CD4-positive, alpha-beta memory T cell (primary cell): Measurements from ENCODE around the gene SPP1. TPM values are rescaled to one million over a fixed set of nuclear protein-coding genes. Genes with fewer than 3 reads are reported as not detected.
A peak's percentile ranks its signal among the peaks of the same experiment; 100 is the strongest.

Source experiments
- CTCF ChIA-PET: fragments of 350-600 bp; sonication (Branson Sonifier 250); formaldehyde crosslinking; loops from one replicate; lab custom pipeline; 2021; ENCODE audit warnings: inconsistent platforms; ENCODE audit not compliant: partially characterized antibody; lab: Charles Lee
- POLR2A ChIA-PET: fragments of 350-600 bp; sonication (Branson Sonifier 250); formaldehyde crosslinking; loops from one replicate; lab custom pipeline; 2021; ENCODE audit not compliant: partially characterized antibody; lab: Charles Lee
- DNase-seq, 5 donors: peaks; one replicate each; pipeline versions ENCODE4 v3.0.0 to v3.0.0-alpha.2; 2020 to 2022; ENCODE audit warnings: mixed read lengths in 1 of 5
- H3K27ac ChIP-seq: one replicate; pipeline ENCODE4 v1.7.0; 2013; ENCODE audit warnings: low read depth, low read length
- H3K27me3 ChIP-seq: 2 replicates; pipeline ENCODE4 v1.7.0; 2013; ENCODE audit warnings: mild to moderate bottlenecking, low read length, moderate library complexity; ENCODE audit not compliant: insufficient read depth
- H3K36me3 ChIP-seq: 2 replicates; pipeline ENCODE4 v1.7.0; 2013; ENCODE audit warnings: mild to moderate bottlenecking, low read length, moderate library complexity; ENCODE audit not compliant: insufficient read depth
- H3K4me1 ChIP-seq: 2 replicates; pipeline ENCODE4 v1.7.0; 2013; ENCODE audit warnings: mild to moderate bottlenecking, low read length, moderate library complexity; ENCODE audit not compliant: insufficient read depth
- H3K4me3 ChIP-seq, 2 donors: one replicate each; pipeline ENCODE4 v1.7.0; 2013; ENCODE audit warnings: low read length in 2 of 2, mild to moderate bottlenecking in 1 of 2
- H3K9me3 ChIP-seq, 2 donors: one replicate each; pipeline ENCODE4 v1.7.0; 2013; ENCODE audit warnings: low read length in 2 of 2, control low read depth in 1 of 2; ENCODE audit not compliant: control insufficient read depth in 1 of 2
- H3K27ac Mint-ChIP-seq, 7 donors: one replicate each; pipeline ENCODE4 v1.8.0; 2020 to 2021; ENCODE audit warnings: mixed read lengths in 7 of 7, mild to moderate bottlenecking in 6 of 7, inconsistent platforms in 3 of 7, moderate library complexity in 3 of 7
- H3K27me3 Mint-ChIP-seq, 2 donors: one replicate each; pipeline ENCODE4 v1.8.0; 2020 to 2021; ENCODE audit warnings: mixed read lengths in 2 of 2
- H3K36me3 Mint-ChIP-seq, 2 donors: one replicate each; pipeline ENCODE4 v1.8.0; 2020 to 2021; ENCODE audit warnings: mixed read lengths in 2 of 2, inconsistent platforms in 1 of 2, mild to moderate bottlenecking in 1 of 2
- H3K4me1 Mint-ChIP-seq, 4 donors: one replicate each; pipeline ENCODE4 v1.8.0; 2020 to 2021; ENCODE audit warnings: mixed read lengths in 4 of 4, mild to moderate bottlenecking in 1 of 4
- H3K4me3 Mint-ChIP-seq, 8 donors: one replicate each; pipeline ENCODE4 v1.8.0; 2020 to 2021; ENCODE audit warnings: mixed read lengths in 8 of 8, mild to moderate bottlenecking in 7 of 8, moderate library complexity in 6 of 8, inconsistent platforms in 3 of 8
- H3K9me3 Mint-ChIP-seq, 8 donors: one replicate each; pipeline ENCODE4 v1.8.0; 2020 to 2021; ENCODE audit warnings: mixed read lengths in 8 of 8, mild to moderate bottlenecking in 5 of 8, inconsistent platforms in 3 of 8, moderate library complexity in 1 of 8
- intact Hi-C: fragments of 100-400 bp; cut with micrococcal nuclease; formaldehyde crosslinking; loops from one replicate; pipeline ENCODE4 v1.15.1; 2023
- polyA plus RNA-seq, 2 donors: library from polyadenylated mRNA; unstranded; fragments of 300-500 nt; fragmentation: Illumina TruSeq; gene quantifications; one replicate each; pipeline ENCODE4 v1.2.3, GENCODE V29; 2021
- total RNA-seq, 2 experiments: library from RNA; stranded (reverse); gene quantifications; one replicate each; pipeline ENCODE4 v1.2.3, GENCODE V29; 2021

Gene SPP1
- total and polyA plus RNA-seq, 4 experiments from 2014 or later: 15.5 to 19.9 TPM; not detected in 2

DNA sequence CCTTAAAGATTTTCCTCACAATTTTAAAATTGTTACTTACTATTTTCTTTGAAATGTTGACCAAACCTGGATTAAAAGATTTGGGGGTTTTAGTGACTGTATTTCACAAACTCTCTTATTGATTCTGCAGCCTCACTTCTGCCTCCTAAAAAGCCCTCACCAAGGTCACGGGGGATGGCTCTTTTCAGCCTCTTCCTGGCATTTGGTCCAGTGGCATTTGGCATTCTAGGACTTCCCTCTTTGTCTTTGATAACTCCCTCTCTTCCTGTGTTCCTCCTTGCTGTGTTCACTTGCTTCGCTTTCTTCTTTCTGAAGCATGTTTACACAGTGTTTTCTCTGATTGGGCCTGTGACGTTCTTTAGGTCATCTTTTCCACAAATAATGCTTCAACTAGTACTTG is 53.4 kb downstream of the SPP1 start:
- peaks cover 3 to 15% (median 9%) of the 10 kb centered on the region in 8 donors for H3K9me3 Mint-ChIP-seq
- no peaks in the 10 kb centered on the region for H3K36me3 ChIP-seq
- DNase-seq: no peak
- ChIA-PET CTCF (no interaction called here), POLR2A (no interaction called here)
- intact Hi-C loops: no loop called here
- peaks cover 0 to 4% of the 10 kb centered on the region in 2 donors for H3K9me3 ChIP-seq
- peaks cover 11 to 37% of the 10 kb centered on the region in 2 donors for H3K36me3 Mint-ChIP-seq
- H3K27me3 Mint-ChIP-seq: no peaks in the 10 kb centered on the region
- H3K4me1 ChIP-seq: no peaks in the 10 kb centered on the region
- H3K4me1 Mint-ChIP-seq: peaks cover 0 to 2% (median under 1%) of the 10 kb centered on the region in 4 donors
- H3K27me3 ChIP-seq: no peaks in the 10 kb centered on the region
- no peak overlapping the region for H3K4me3 Mint-ChIP-seq
- H3K27ac ChIP-seq: no peak overlapping the region
- H3K27ac Mint-ChIP-seq: peak overlapping the region in 3 of 7 donors; percentile 16 to 67 (median 62)
- no peak overlapping the region for H3K4me3 ChIP-seq

DNA sequence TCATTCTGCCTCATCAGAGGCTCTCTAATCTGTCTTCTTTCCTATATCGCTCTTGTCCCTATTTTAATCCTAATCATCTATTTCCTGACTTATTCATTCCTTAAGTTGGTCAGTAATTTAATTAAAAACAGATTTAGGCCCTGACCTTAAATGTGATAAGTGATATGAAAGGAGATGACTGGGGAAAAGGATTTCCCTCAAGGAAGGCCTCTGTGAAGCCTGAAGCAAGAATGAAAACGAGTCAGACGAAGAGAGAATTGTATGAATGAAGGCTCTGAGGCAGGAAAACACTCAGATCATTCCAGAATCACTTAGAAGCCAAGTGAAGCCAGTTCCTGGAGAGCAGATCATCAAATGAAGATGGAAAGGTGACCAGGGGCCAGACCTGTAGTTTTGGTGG is 54.0 kb downstream of the SPP1 start:
- Mint-ChIP-seq H3K4me1 (peaks cover 0 to 2% (median under 1%) of the 10 kb centered on the region in 4 donors), H3K4me3 (no peak overlapping the region), H3K27me3 (no peaks in the 10 kb centered on the region), H3K27ac (peak overlapping the region in 3 of 7 donors; percentile 15 to 67 (median 48)), H3K9me3 (peaks cover 3 to 15% (median 9%) of the 10 kb centered on the region in 8 donors), H3K36me3 (peaks cover 11 to 33% of the 10 kb centered on the region in 2 donors)
- POLR2A ChIA-PET: interaction anchor here (0.6 kb wide), 1 partner anchor 24 kb away, joined by 3 read pairs; no protein-coding TSS in a partner anchor
- CTCF ChIA-PET: interaction anchor here (4.5 kb wide), 1 partner anchor 181 kb away, joined by 93 read pairs; no protein-coding TSS in a partner anchor
- no peaks in the 10 kb centered on the region for H3K4me1 ChIP-seq
- intact Hi-C loops: no loop called here
- H3K27ac ChIP-seq: no peak overlapping the region
- no peak for DNase-seq
- H3K4me3 ChIP-seq: no peak overlapping the region
- H3K9me3 ChIP-seq: peaks cover 0 to 4% of the 10 kb centered on the region in 2 donors
- no peaks in the 10 kb centered on the region for H3K36me3 ChIP-seq
- no peaks in the 10 kb centered on the region for H3K27me3 ChIP-seq

DNA sequence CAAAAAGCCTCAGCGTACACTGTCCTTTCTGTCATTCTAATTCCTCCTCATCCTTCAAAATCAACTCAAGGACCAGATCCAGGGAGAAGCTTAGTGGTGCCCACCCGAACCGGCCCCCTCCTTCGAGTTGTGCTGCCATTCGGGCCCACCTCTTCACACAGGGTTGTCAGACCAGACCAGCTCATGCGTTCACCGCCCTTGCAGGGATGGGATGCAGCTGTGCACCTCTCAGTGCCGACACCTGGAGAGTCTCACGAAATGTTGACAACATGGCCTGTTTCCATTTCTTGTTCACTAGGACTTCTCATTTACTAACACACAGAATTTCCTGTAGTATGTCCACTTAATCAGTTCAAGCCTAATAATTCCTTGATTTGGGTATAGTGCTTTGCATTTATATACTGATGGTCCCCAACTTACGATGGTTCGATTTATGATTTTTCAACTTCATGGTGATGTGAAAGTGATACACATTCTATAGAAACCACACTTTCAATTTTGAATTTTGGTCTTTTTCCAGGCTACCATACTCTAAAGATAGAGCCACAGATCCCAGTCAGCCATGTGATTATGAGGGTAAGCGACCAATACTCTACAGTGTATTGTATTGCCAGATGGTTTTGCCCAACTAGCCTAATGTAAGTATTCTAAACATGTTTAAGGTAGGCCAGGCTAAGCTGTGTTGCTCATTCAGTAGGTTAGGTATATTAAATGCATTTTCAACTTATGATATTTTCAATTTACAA is 55.2 kb downstream of the SPP1 start:
- H3K4me1 ChIP-seq: no peaks in the 10 kb centered on the region
- Mint-ChIP-seq H3K9me3 (peaks cover 2 to 9% (median 5%) of the 10 kb centered on the region in 8 donors), H3K36me3 (peaks cover 10 to 37% of the 10 kb centered on the region in 2 donors), H3K27me3 (no peaks in the 10 kb centered on the region), H3K27ac (no peak overlapping the region), H3K4me1 (peaks cover 0 to 2% (median under 1%) of the 10 kb centered on the region in 4 donors), H3K4me3 (no peak overlapping the region)
- H3K4me3 ChIP-seq: no peak overlapping the region
- H3K9me3 ChIP-seq: peaks cover 0 to 1% of the 10 kb centered on the region in 2 donors
- CTCF ChIA-PET: interaction anchor here (0.6 to 4.5 kb wide), 4 partner anchors 22 to 508 kb away, joined by 3 to 93 read pairs (median 4); no protein-coding TSS in a partner anchor
- intact Hi-C loops: no loop called here
- H3K36me3 ChIP-seq: no peaks in the 10 kb centered on the region
- no peak for DNase-seq
- H3K27ac ChIP-seq: no peak overlapping the region
- H3K27me3 ChIP-seq: no peaks in the 10 kb centered on the region
- POLR2A ChIA-PET: no interaction called here

Other genes starting within 250 kb of the SPP1 start
- not detected for gene IBSP, start 176.2 kb upstream of the SPP1 start, total RNA-seq
- not detected for gene IBSP, start 176.2 kb upstream of the SPP1 start, polyA plus RNA-seq
- gene MEPE, start 142.7 kb upstream of the SPP1 start, total RNA-seq: not detected
- not detected for gene MEPE, start 142.7 kb upstream of the SPP1 start, polyA plus RNA-seq
- 1 to 10 TPM; 6.8 to 7.5 TPM for gene PKD2, start 31.9 kb downstream of the SPP1 start, total RNA-seq
- 1 to 10 TPM in 1 of 2 donors, under 1 TPM in 1; 0.93 to 5.2 TPM for gene PKD2, start 31.9 kb downstream of the SPP1 start, polyA plus RNA-seq
- gene ABCG2, start 182.9 kb downstream of the SPP1 start, total RNA-seq: under 1 TPM; 0.44 to 0.61 TPM
- 1 to 10 TPM in 1 of 2 donors, under 1 TPM in 1; 0.81 to 1.4 TPM for gene ABCG2, start 182.9 kb downstream of the SPP1 start, polyA plus RNA-seq